Stimulated activated CD4-positive, alpha-beta T cell treated with anti-CD3 and anti-CD28 coated beads, Interleukin-1b, Interleukin-23, amount 100 ng/mL, for 24 hours (primary cell): ENCODE measurements around the gene ZNF165.
"Not testable (repeated sequence)": the region's sequence is repeated elsewhere in the genome, so short reads cannot be mapped to it uniquely, and the experiment has no call there.

Experiments used
- DNase-seq, 4 experiments: peaks; one replicate each; pipeline ENCODE4 v3.0.0-alpha.2; 2020; ENCODE audit warnings: low read depth in 4 of 4, low spot score in 1 of 4

ZNF165 gene

GRCh38 chr6:28121876-28122275 is 41.5 kb downstream of the ZNF165 start:
- no peak for DNase-seq

DNA sequence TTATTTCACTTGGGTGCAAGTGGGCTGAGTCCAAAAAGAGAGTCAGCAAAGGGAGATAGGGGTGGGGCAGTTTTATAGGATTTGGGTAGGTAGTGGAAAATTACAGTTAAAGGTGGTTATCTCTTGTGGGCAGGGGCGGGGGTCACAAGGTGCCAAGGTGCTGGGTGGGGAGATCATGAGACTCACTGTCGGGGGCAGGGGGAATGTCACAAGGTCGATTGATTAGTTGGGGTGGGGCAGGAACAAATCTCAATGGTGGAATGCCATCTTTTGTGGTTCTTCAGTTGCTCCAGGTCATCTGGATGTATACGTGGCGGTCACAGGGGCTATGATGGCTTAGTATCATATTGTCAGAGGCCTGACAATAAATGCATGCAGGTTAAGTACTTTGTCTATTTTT is 41.9 kb downstream of the ZNF165 start:
- not testable (repeated sequence) for DNase-seq

DNA sequence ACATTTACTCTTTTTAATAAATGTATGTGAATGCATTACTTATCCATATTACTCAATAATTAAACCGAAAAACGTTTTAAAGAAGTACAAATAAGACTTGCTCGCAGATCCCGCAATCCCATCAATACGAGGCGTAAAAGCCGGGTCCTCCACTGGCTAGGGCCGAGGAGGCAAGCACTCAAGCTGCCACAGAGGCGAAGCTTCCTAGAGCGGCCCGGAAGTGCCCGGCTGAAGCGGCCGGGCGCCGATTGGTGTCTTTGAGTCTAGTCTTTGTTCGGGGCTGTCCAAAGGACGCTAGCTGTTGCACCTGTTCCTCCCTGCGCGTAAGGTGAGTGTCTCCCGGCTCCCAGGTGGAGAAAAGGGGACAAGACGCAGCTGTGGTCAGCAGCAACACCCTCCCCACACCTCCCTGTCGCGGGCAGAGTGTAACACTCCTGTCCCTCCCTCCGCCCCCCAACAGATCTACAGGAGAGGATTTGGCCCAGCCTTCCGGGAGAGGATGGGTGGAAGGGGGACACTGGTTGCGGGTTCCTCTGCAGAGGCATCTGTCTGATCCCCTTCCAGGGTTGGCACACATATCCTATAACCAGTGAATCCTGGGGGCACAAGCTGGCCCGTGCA is 44.1 kb downstream of the ZNF165 start, which contains the start of gene ZSCAN16:
Gene ZSCAN16 (plus strand): TSS at position 260 of the 621 bp plus-strand sequence. CDS start 835 bp downstream, outside the sequence.
- peak in 1 of 4 experiments; percentile 66 for DNase-seq

DNA sequence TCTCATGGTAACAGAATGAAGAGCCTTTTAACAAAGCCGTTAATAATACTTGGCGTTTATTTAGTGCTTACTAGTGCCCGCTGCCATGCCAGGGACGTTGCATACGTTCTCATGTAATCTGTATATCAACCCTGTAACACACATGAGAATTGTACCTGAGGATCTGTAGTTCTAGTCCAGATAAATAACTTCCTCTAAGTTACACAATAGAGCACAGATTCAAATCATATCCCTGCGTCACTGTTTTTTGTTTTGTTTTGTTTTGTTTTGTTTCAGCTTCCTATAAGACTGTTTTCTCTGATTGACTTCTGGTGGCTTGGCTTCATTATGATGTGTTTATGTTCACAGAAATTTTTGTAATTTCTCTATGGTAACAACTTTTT is 44.6 kb downstream of the ZNF165 start:
- DNase-seq: no peak

DNA sequence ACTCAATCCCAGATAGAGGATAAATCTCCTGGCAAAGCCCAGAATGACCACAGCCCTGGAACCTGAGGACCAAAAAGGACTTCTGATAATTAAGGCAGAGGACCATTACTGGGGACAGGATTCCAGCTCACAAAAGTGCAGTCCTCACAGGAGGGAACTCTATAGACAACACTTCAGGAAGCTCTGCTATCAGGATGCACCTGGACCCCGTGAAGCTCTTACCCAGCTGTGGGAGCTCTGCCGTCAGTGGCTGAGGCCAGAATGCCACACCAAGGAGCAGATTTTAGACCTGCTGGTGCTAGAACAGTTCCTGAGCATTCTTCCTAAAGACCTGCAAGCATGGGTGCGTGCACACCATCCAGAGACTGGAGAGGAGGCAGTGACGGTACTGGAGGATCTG is 45.0 kb downstream of the ZNF165 start:
- DNase-seq: no peak

DNA sequence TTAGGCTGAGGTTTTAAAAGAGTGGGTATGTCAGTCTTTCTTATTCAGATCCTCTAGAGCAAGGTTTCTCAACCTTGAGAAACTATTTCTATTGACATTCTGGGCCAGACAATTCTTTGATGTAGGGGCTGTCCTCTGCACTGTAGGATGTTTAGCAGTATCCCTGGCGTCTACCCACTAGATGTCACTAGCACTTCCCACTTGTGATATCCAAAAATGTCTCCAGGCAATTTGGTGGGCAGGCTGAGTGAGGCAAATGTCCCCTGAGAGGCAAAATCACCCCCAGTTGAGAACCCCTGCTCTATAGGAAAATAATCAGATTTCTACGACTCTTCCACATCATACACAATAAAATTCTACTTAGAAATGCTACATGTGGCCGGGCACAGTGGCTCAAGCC is 53.6 kb downstream of the ZNF165 start:
- no peak for DNase-seq

DNA sequence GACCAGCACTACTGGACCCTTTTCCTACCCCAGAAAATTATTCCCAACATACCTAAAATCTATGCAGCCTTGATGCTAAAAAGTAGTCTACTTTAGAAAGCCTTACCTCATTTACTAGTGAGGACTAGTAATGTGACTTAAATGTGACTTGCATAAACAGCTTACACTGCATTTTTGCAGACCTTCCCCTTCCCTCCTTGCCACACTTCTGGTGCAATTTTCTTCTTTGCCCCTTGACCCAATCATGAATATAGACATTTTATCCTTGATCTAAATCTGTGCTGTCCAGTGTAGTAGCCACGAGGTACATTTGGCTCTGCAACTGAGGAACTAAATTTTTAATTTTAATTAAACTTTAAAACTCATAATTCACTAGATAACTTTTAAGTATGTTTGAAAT is 54.3 kb downstream of the ZNF165 start:
- DNase-seq: no peak

DNA sequence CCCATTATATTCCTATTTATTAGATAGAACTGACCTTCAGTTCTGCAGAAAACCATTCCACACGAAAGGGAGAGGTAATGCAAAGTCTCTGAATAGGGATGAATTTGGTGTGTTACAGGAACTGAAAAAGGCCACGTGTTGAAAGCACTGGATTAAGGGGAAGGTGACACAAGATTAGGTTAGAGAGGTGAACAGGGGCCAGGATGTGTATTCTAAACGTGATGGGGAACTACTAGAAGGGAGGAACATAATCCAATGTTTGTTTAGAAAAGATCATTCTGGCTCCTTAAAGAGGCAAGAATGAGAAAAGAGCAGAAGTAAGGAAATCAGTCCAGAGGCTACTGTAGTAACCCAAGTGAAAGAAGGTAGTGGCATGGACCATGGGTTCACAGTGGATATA is 55.0 kb downstream of the ZNF165 start:
- no peak for DNase-seq

DNA sequence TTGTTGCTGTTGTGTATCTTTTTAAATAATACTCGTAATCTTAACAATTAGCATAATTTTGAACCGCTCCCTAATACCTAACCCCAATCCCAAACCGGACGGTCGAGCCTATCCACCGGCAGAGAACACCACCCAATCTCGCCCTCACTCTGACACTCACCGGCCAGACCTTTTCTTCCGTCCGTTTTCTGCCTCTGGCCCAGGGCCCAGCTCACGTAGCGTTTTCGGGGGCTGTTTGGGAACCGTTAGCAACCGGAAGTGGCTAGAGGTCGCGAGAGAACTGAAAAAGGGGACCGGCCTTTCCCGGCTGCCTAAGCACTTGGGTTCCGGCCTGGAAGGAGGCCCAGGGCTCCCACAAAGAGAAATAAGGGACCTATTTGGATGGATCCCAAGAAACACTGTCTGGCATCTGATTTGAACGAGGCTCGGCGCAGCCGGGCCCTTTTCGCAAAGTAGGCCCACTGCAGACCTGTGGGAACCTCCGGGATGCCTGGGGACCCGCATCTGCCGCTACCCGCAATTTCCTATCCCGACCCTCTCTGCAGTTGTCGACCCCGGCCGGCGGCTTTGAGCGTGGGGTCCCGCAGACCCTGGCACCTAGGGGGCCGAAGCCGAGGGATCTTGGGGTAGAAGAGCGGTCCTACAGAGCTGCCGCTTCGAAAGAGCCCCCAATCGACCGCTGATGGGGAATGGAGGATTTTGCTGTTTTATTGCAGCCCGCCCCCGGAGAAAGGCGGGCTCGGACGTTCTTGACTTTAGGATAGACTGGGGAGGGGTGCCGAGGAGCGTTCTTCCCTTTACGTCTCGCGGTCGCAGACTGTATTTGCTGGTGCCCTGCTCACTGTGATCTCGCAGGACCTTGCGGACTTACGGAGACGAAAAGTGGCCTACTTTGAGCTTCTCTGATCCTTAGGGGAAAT is 56.5 kb downstream of the ZNF165 start:
- peak; percentile 47 to 71 (median 61) for DNase-seq

GRCh38 chr6:28137505-28137981 is 57.2 kb downstream of the ZNF165 start:
- no peak for DNase-seq
